IPS-NIHi11 (cell line): Measurements from ENCODE around the gene CRYL1.

Experiments
- DNase-seq: peaks from one replicate; pipeline ENCODE4 v3.0.0; 2012; ENCODE audit warnings: mixed read lengths, low spot score

Gene CRYL1

DNA sequence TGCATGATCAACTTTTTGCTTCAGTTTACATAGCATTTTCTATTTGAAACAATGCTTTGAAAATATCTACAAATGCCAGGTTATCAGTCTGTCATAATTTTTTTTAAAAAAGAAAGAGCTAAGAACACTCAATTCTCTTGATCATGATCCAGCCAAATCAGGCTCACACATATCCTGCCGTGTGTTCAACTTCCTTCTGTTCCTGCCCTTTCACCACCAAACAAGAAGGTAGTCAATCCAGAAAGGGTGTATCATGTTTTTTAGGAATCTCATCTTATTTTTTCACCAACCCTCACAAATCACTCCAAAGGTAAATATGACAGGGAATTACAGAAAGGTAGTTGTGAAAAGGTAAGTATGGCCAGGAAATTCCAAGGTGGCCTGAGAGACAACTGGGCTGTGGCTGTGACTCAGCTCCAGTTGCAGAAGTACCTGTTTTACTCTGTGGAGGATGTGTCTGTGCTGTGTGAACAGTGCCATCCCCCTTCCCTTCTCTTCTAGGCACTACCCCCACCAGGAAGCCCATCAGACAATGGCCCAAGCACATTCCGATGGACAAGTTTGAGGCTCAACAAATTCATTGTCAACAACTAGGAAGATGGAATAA lies 154.7 kb downstream of the CRYL1 start:
- DNase-seq: peak; percentile 37

DNA sequence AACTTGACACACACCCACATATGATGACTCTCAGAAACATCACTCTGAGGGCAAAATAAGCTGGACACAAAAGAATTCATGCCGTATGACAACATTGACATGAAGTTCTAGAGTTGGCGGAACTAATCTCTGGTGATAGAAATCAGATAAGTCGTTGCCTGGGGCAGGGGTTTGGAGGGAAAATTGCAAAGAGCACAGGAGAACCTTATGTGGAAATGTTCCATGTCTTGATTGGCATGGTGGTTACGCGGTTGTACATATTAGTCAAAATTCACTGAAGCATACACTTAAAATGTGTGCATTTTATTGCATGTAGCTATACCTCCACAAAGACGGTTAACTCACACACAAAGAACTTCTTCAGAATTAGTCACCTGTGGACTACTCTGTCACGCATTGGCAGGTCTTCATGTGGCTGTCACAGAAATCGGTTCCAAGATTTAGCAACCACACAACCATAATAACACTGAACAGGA lies 155.7 kb downstream of the CRYL1 start:
- DNase-seq: no peak

DNA sequence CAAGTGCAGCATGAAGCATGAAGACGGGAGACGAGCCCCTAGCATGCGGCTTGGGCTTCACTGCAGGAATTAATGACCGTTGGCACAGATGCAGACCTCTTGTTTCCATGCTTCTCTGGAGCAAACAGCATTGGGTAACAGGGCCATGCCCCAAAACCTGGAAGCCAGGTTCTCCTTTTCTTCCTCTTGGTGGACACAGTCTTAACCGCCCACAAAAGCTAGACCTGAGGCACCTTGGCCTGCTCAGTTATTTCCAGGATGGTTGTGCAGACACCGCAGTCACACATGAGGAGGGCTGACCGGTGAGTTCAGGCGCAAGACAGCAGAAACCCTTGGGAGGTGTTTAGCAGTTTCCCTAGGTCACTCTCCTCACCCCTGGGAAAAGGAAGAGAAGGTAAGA lies 159.6 kb downstream of the CRYL1 start:
- no peak for DNase-seq

DNA sequence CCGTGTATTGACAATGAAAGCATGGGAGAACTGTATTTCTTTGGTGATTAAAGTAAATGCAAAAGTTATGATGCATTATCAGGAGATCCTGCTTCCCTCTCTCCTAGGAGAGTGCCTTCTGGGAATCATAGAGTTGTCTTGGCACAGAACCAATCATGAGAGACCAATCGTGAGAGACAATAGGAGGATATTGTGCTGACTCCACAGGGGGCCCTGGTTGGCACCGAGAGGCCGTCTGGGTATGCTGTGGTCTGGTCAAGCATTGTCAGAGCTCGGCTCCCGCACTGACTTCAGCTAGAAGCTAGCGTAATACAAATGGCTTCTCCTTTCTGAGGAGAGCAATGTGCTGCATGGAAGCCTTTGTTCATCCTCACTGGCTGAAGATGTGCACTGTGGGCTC lies 162.1 kb downstream of the CRYL1 start:
- no peak for DNase-seq

DNA sequence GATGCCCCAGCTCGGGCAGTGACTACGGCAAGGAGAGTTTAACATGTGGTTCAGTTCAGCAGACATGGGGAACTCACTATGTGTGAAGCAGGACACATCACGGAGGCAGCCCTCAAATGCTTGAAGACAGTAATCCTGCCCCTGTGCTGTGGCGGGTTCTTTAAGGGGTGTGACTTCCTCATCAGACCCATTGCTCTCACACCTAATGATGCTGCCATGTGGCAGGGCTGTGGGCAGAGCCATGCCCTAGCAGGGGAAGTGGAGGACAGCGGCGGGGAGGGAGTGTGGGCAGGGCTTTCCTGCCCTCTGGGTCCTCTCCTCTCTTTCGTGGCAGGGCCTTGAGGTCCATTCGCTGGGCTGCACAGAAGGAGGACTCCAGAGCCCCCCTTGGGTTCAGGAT lies 162.5 kb downstream of the CRYL1 start:
- no peak for DNase-seq

DNA sequence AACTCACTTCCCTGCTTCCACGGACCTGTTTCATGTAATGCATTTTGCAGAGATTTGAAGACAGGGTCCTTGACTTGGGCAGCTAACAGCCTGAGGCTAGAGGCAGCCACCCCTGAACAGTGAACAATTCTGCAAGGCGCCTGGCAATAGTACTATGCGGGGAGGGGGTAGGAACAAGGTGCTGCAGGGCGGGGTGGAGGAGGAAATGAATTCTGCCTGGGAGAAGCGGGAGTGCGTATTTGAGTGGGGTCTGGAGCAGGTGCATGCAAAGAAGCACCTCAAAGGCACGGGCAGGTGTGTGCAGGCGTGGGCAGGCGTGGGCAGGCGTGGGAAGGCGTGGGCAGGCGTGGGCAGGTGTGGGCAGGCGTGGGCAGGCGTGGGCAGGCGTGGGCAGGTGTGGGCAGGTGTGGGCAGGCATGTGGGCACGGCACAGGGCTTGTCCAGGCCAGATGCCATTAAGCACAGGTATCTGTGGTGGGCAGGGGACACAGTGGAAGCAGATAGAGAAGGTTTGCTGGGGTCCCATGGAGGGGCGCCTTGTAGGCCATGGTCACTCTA lies 163.1 kb downstream of the CRYL1 start:
- DNase-seq: no peak

DNA sequence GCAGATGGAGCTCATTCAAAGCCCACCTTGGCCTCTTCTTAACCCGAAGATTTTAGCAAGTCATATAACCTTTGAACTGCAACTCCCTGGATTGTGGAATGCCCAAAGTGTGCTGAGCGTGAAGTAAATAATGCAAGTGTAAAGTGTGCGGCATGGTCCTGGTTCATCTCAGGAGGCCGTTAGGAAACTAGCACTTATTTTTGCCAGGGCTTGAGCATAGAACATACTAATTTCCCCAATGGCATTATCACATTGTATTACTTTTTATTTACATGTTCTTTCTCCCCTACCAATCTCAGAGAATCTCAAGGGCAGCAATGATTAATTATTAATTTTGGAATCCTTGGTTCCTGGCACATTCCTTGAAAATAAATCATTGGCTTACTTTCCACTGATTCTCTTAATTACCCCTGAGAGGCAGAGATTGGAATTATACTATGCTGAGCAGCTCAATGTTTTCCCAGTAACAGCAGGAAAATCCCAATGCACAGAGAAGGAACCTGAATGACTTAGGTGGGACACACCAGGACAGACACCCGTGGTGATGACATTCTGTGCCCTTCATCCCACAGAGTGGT lies 164.7 kb downstream of the CRYL1 start:
- DNase-seq: no peak

DNA sequence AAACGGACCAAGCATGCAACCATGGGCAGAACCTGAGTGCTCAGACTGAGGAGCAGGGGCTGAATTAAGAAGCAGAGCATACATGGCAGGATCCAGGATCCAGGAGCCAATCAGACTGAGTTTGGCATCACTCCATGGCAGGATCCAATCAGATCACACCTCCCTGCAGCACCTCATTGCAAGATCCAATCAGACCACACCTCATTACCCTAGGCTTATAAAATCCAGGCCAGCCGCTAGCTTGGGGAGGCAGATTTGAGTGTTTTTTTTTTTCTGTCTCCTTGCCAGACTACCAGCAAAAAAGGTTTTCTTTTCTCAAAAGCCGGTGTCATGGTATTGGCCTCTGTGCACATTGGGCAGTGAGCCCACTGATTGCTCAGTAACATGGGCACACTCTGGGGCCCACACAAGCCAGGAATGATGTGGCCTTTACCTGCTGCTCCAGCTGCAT lies 165.6 kb downstream of the CRYL1 start:
- DNase-seq: no peak

DNA sequence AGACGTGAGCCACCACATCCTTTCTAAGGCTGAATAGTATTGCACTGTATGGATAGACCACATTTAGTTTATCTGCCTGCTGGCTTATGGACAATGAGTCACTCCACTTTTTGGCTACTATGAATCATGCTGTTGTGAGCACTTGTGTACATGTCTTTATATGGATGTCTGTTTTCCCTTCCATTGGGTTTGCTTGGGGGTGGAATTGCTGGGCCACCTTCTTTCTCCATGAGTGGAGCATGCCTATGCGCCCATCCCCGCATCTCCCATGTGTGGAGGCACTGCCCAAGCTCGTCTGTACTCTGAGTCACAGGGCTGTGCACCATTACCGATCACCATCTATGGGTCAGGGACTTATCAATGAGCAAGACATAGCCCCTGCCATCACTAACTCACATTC lies 166.3 kb downstream of the CRYL1 start:
- no peak for DNase-seq

DNA sequence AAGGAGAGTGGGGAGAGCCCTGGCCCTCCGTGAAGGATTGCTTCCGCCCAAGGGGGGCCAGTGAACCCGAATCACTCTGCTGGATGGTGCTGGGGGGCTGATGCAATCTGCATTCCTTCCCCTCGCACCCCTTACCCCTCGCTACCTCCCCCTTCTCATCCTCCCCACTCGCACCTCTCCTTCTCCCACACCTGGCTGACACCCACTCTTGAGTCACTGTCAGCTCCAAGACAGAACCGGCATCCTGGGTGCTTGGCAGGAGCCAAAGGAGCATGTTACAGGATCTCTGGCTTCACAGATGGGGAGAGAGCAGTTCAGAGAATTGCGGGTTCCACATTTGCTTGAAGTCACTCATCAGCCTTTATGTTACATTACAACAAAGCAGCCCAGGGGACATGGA lies 167.6 kb downstream of the CRYL1 start:
- no peak for DNase-seq

DNA sequence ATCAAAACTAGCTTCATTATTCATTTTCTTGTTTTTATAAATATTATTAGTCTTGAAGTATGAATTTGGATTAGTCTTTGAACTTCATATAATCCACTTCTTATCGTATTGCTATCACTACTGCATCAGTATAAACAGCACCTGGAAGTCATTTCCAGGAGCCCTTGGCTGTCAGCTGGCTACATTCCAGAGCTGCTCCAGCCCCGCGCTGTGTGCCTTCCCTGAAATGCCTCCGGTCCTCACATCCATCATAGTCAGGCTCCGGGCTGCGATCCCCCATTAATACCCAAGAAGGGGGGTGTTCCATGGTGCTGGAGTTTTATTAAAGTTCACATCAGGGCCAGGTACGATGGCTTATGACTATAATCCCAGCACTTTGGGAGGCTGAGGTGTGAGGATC lies 169.2 kb downstream of the CRYL1 start:
- no peak for DNase-seq

DNA sequence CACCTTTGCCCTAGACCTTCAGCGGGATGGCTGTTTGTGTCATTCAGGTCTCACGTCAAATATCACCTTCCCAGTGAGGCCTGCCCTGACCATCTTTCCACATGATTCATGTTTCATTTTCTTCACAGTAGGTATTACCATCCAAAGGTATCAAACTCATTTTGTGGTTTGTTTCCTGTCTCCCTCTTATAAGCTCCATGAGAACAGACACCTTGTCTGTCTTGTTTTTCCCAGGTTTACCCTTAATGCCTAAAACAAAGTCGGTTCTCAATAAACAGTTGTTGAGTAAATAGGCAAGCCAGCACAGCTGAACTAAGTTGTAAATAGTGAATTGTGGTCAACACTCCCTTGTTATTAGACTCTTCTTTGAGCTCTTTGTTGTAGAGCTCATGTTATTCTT lies 170.9 kb downstream of the CRYL1 start:
- DNase-seq: no peak

DNA sequence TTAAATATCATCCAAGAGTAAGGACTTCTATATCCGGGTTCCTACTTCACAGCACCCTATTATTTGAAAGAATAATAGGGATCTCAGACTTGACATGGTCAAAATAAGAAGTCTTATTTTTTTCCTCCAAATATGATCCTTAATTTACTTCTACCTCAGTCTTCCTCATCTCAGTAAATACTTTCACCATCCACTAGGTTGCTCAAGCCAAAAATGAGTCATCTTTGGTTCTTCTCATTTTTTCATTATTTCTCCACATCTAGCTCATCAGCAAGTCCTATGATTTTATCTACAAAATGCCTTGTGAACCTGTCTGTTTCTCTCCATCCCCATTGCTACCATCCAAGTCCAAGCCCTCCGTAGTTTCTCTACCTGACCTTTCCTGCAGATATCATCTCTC lies 171.7 kb downstream of the CRYL1 start:
- no peak for DNase-seq
